ENCODE results near the gene C5orf46.

DNA sequence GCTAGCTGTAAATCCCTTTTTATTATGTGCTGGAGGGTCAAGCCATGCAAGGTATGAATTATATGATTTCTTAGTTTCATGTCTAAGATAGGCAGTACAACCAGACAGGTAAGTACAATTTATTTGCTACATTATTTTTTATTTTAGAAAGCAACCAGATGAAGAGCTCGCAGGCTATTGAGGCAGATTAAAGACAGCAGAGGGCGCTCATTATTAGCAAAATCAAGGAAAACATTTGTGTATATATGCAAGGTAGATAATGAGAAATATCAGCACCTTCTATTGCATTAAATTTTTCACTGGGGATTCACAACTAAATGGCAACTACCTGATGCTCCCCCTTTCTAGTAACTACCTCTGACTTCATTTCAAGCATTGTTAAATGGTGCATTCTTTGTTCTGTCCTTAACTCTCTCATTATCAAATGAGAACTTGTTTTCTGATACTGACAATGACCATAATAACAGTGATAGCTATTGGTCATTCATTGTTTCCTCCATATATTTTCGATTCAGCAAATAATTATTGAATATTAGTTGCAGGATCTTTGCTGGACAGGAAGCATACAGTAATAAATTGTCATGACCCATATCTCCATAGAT lies 19.2 kb downstream of the C5orf46 start:
- TF ChIP-seq RARB (CRISPR knock-in tag; IDR thresholded peaks at IDR 0.05) (no peak), RFX5 (IDR thresholded peaks at IDR 0.05) (no peak), TP53 (CRISPR knock-in tag; IDR thresholded peaks at IDR 0.05) (no peak), KDM5A (IDR thresholded peaks at IDR 0.05) (no peak), POLR2A (IDR thresholded peaks at IDR 0.05; ENCODE audit: low read length) (no peak), NR3C1 (IDR thresholded peaks at IDR 0.05) (no peak), JUN (IDR thresholded peaks at IDR 0.05) (no peak), EP300 (IDR thresholded peaks at IDR 0.05) (no peak)
- TF ChIP-seq, protein P1, sequence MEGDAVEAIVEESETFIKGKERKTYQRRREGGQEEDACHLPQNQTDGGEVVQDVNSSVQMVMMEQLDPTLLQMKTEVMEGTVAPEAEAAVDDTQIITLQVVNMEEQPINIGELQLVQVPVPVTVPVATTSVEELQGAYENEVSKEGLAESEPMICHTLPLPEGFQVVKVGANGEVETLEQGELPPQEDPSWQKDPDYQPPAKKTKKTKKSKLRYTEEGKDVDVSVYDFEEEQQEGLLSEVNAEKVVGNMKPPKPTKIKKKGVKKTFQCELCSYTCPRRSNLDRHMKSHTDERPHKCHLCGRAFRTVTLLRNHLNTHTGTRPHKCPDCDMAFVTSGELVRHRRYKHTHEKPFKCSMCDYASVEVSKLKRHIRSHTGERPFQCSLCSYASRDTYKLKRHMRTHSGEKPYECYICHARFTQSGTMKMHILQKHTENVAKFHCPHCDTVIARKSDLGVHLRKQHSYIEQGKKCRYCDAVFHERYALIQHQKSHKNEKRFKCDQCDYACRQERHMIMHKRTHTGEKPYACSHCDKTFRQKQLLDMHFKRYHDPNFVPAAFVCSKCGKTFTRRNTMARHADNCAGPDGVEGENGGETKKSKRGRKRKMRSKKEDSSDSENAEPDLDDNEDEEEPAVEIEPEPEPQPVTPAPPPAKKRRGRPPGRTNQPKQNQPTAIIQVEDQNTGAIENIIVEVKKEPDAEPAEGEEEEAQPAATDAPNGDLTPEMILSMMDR (IDR thresholded peaks at IDR 0.05): peak; percentile 54
- TF ChIP-seq, protein P2, sequence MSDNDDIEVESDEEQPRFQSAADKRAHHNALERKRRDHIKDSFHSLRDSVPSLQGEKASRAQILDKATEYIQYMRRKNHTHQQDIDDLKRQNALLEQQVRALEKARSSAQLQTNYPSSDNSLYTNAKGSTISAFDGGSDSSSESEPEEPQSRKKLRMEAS (IDR thresholded peaks at IDR 0.05): no peak

Data from A549 (cell line).